HFFc6 (cell line): ENCODE measurements around the gene ANO7. TPM values are rescaled to one million over a fixed set of nuclear protein-coding genes. Genes with fewer than 3 reads are reported as not detected.

Source experiments
- DNase-seq: peaks from one replicate; pipeline ENCODE4 v3.0.0-alpha.2; 2018
- H3K27ac Mint-ChIP-seq: 2 replicates; pipeline ENCODE4 v1.8.0; 2020; ENCODE audit warnings: mild to moderate bottlenecking, mixed read lengths
- H3K27me3 Mint-ChIP-seq: 2 replicates; pipeline ENCODE4 v1.8.0; 2021; ENCODE audit warnings: mild to moderate bottlenecking, moderate library complexity, mixed read lengths; ENCODE audit not compliant: insufficient read depth
- H3K36me3 Mint-ChIP-seq: 2 replicates; pipeline ENCODE4 v1.8.0; 2021; ENCODE audit warnings: low read depth, mixed read lengths
- H3K4me1 Mint-ChIP-seq: 2 replicates; pipeline ENCODE4 v1.8.0; 2020; ENCODE audit warnings: low read depth, mixed read lengths
- H3K4me3 Mint-ChIP-seq: 2 replicates; pipeline ENCODE4 v1.8.0; 2020; ENCODE audit warnings: mild to moderate bottlenecking, moderate library complexity, mixed read lengths
- H3K9me3 Mint-ChIP-seq: 2 replicates; pipeline ENCODE4 v1.8.0; 2020; ENCODE audit warnings: mild to moderate bottlenecking, mixed read lengths
- CTCF ChIP-seq: fragments of 200-600 bp; sonication (generic); IDR thresholded peaks from 2 replicates; pipeline ENCODE4 v1.5.0; 2021; ENCODE audit warnings: antibody characterized with exemption, mild to moderate bottlenecking
- total RNA-seq, 6 experiments: library from RNA; stranded (reverse); fragmentation: NEBNext Ultra II Directional; extraction: Animal tissue kit (Norgen Biotek cat#: 25700); gene quantifications; 2 replicates in 1 of 6; 3 replicates in 5 of 6; pipeline ENCODE4 v1.2.3, GENCODE V29; 2021

Gene ANO7
- total RNA-seq, 6 experiments from 2014 or later, result 0.80 to 1.4 (median 1.2) TPM

GRCh38 chr2:241255542-241256167 is 67.2 kb downstream of the ANO7 start:
- DNase-seq, result no peak
- peaks cover 53% of the 10 kb centered on the region for H3K36me3 Mint-ChIP-seq
- no peak overlapping the region for H3K4me3 Mint-ChIP-seq
- peaks cover 21% of the 10 kb centered on the region for H3K4me1 Mint-ChIP-seq
- TF ChIP-seq CTCF, result no peak
- H3K27ac Mint-ChIP-seq, result no peak overlapping the region
- no peaks in the 10 kb centered on the region for H3K9me3 Mint-ChIP-seq
- no peaks in the 10 kb centered on the region; the same call in 1 of the 2 replicates for H3K27me3 Mint-ChIP-seq

GRCh38 chr2:241256168-241256545 is 67.7 kb downstream of the ANO7 start:
- Mint-ChIP-seq H3K36me3 (peaks cover 57% of the 10 kb centered on the region), H3K27me3 (no peaks in the 10 kb centered on the region; the same call in 1 of the 2 replicates), H3K4me3 (no peak overlapping the region), H3K4me1 (peaks cover 26% of the 10 kb centered on the region), H3K9me3 (no peaks in the 10 kb centered on the region), H3K27ac (no peak overlapping the region)
- DNase-seq, result no peak
- TF ChIP-seq CTCF, result no peak

- peaks cover 35% of the 10 kb centered on the region for H3K4me1 Mint-ChIP-seq
- H3K36me3 Mint-ChIP-seq, result peaks cover 66% of the 10 kb centered on the region
- H3K27ac Mint-ChIP-seq, result no peak overlapping the region
- no peaks in the 10 kb centered on the region; the same call in 1 of the 2 replicates for H3K27me3 Mint-ChIP-seq
- H3K4me3 Mint-ChIP-seq, result no peak overlapping the region
- no peak for DNase-seq
- no peaks in the 10 kb centered on the region for H3K9me3 Mint-ChIP-seq
- peak; percentile 51 for TF ChIP-seq CTCF
Measured at GRCh38 chr2:241257419-241258032, 69.0 kb downstream of the ANO7 start.

GRCh38 chr2:241258505-241259280 is 70.2 kb downstream of the ANO7 start:
- DNase-seq, result no peak
- TF ChIP-seq CTCF, result no peak
- peak overlapping the region; percentile 33; the same call in 1 of the 2 replicates for H3K27ac Mint-ChIP-seq
- H3K27me3 Mint-ChIP-seq, result peaks cover 2% of the 10 kb centered on the region
- H3K9me3 Mint-ChIP-seq, result no peaks in the 10 kb centered on the region
- H3K36me3 Mint-ChIP-seq, result peaks cover 68% of the 10 kb centered on the region
- peaks cover 44% of the 10 kb centered on the region for H3K4me1 Mint-ChIP-seq
- no peak overlapping the region for H3K4me3 Mint-ChIP-seq

GRCh38 chr2:241260911-241261310 is 72.4 kb downstream of the ANO7 start:
- peaks cover 2% of the 10 kb centered on the region for H3K27me3 Mint-ChIP-seq
- H3K4me3 Mint-ChIP-seq, result no peak overlapping the region
- H3K9me3 Mint-ChIP-seq, result no peaks in the 10 kb centered on the region
- H3K4me1 Mint-ChIP-seq, result peaks cover 44% of the 10 kb centered on the region
- H3K36me3 Mint-ChIP-seq, result peaks cover 61% of the 10 kb centered on the region
- no peak for DNase-seq
- H3K27ac Mint-ChIP-seq, result peak overlapping the region; percentile 29; the same call in 1 of the 2 replicates
- TF ChIP-seq CTCF, result no peak
